ENCODE measurements around the gene NTN4. TPM values are rescaled to one million over a fixed set of nuclear protein-coding genes. Genes with fewer than 3 reads are reported as not detected.
"Not testable (repeated sequence)": the region's sequence is repeated elsewhere in the genome, so short reads cannot be mapped to it uniquely, and the experiment has no call there.

NTN4 gene
- total and polyA plus RNA-seq, 5 experiments from 2014 or later = not detected

- POLR2A ChIA-PET = no interaction called here
These were observed 157.4 kb downstream of the NTN4 start for GRCh38 chr12:95633049-95633731.

GRCh38 chr12:95630496-95630895, 160.1 kb downstream of the NTN4 start:
- Mint-ChIP-seq H3K9me3 (no peaks in the 10 kb centered on the region), H3K27me3 (no peaks in the 10 kb centered on the region), H3K36me3 (no peaks in the 10 kb centered on the region), H3K4me3 (no peak overlapping the region), H3K4me1 (peaks cover 0 to 6% (median 1%) of the 10 kb centered on the region in 4 donors), H3K27ac (no peak overlapping the region)
- ATAC-seq = no peak
- POLR2A ChIA-PET = no interaction called here
- no peak for DNase-seq

More at GRCh38 chr12:95633049-95633731, 157.4 kb downstream of the NTN4 start:
- H3K36me3 Mint-ChIP-seq = no peaks in the 10 kb centered on the region
- H3K4me3 Mint-ChIP-seq = no peak overlapping the region
- no peak overlapping the region for H3K27ac Mint-ChIP-seq
- no peaks in the 10 kb centered on the region for H3K27me3 Mint-ChIP-seq
- ATAC-seq = no peak
- H3K9me3 Mint-ChIP-seq = peaks cover 0 to 4% (median 0%) of the 10 kb centered on the region in 9 donors
- no peak for DNase-seq
- H3K4me1 Mint-ChIP-seq = peaks cover 0 to 6% (median 2%) of the 10 kb centered on the region in 4 donors

- H3K9me3 Mint-ChIP-seq = no peaks in the 10 kb centered on the region
- no peak for DNase-seq
- POLR2A ChIA-PET = no interaction called here
- peaks cover 0 to 2% (median 0%) of the 10 kb centered on the region in 4 donors for H3K4me1 Mint-ChIP-seq
- no peak overlapping the region for H3K4me3 Mint-ChIP-seq
- H3K27me3 Mint-ChIP-seq = no peaks in the 10 kb centered on the region
- H3K27ac Mint-ChIP-seq = no peak overlapping the region
- no peak for ATAC-seq
- no peaks in the 10 kb centered on the region for H3K36me3 Mint-ChIP-seq
These were observed 161.2 kb downstream of the NTN4 start for GRCh38 chr12:95629392-95629791.

GRCh38 chr12:95626854-95627253, 163.7 kb downstream of the NTN4 start:
- Mint-ChIP-seq H3K27ac (no peak overlapping the region), H3K9me3 (no peaks in the 10 kb centered on the region), H3K4me1 (peaks cover 0 to 4% (median 0%) of the 10 kb centered on the region in 4 donors), H3K4me3 (no peak overlapping the region), H3K36me3 (no peaks in the 10 kb centered on the region), H3K27me3 (no peaks in the 10 kb centered on the region)
- DNase-seq (no peak), ATAC-seq (no peak)
- POLR2A ChIA-PET = no interaction called here

- POLR2A ChIA-PET = no interaction called here
- DNase-seq (no peak), ATAC-seq (no peak)
- Mint-ChIP-seq H3K27me3 (peaks cover 0 to 1% (median 0%) of the 10 kb centered on the region in 5 donors), H3K4me1 (peaks cover 0 to 2% (median 0%) of the 10 kb centered on the region in 4 donors), H3K36me3 (no peaks in the 10 kb centered on the region), H3K4me3 (no peak overlapping the region), H3K9me3 (no peaks in the 10 kb centered on the region), H3K27ac (no peak overlapping the region)
These were observed 165.6 kb downstream of the NTN4 start for GRCh38 chr12:95625012-95625411.

GRCh38 chr12:95624589-95624988, 166.0 kb downstream of the NTN4 start:
- ATAC-seq (no peak), DNase-seq (no peak)
- Mint-ChIP-seq H3K9me3 (no peaks in the 10 kb centered on the region), H3K4me1 (peaks cover 0 to 2% (median 0%) of the 10 kb centered on the region in 4 donors), H3K36me3 (no peaks in the 10 kb centered on the region), H3K27ac (peak overlapping the region in 1 of 10 donors; percentile 15), H3K27me3 (peaks cover 0 to 4% (median 0%) of the 10 kb centered on the region in 5 donors), H3K4me3 (no peak overlapping the region)
- POLR2A ChIA-PET = no interaction called here

GRCh38 chr12:95623554-95624170, 166.9 kb downstream of the NTN4 start:
- Mint-ChIP-seq H3K4me1 (peaks cover 0 to 2% (median 0%) of the 10 kb centered on the region in 4 donors), H3K27ac (no peak overlapping the region), H3K4me3 (no peak overlapping the region), H3K27me3 (peaks cover 0 to 4% (median 0%) of the 10 kb centered on the region in 5 donors), H3K36me3 (no peaks in the 10 kb centered on the region), H3K9me3 (no peaks in the 10 kb centered on the region)
- DNase-seq (no peak), ATAC-seq (no peak)
- POLR2A ChIA-PET = no interaction called here

- POLR2A ChIA-PET = no interaction called here
- Mint-ChIP-seq H3K36me3 (no peaks in the 10 kb centered on the region), H3K27ac (peak overlapping the region in 1 of 10 donors; percentile 17), H3K27me3 (peaks cover 0 to 6% (median 0%) of the 10 kb centered on the region in 5 donors), H3K9me3 (no peaks in the 10 kb centered on the region), H3K4me3 (no peak overlapping the region), H3K4me1 (peaks cover 0 to 2% (median 0%) of the 10 kb centered on the region in 4 donors)
- DNase-seq (no peak), ATAC-seq (no peak)
These were observed 167.7 kb downstream of the NTN4 start for GRCh38 chr12:95622879-95623278.

GRCh38 chr12:95621725-95622124, 168.8 kb downstream of the NTN4 start:
- ATAC-seq (no peak), DNase-seq (no peak)
- H3K9me3 Mint-ChIP-seq = no peaks in the 10 kb centered on the region
- H3K27ac Mint-ChIP-seq = no peak overlapping the region
- POLR2A ChIA-PET = no interaction called here
- H3K4me1 Mint-ChIP-seq = peaks cover 0 to 2% (median 0%) of the 10 kb centered on the region in 4 donors
- no peak overlapping the region for H3K4me3 Mint-ChIP-seq
- peaks cover 0 to 6% (median 0%) of the 10 kb centered on the region in 5 donors for H3K27me3 Mint-ChIP-seq
- no peaks in the 10 kb centered on the region for H3K36me3 Mint-ChIP-seq

- no peaks in the 10 kb centered on the region for H3K9me3 Mint-ChIP-seq
- ATAC-seq = no peak
- no peak overlapping the region for H3K4me3 Mint-ChIP-seq
- H3K27me3 Mint-ChIP-seq = peaks cover 0 to 6% (median 0%) of the 10 kb centered on the region in 5 donors
- H3K36me3 Mint-ChIP-seq = no peaks in the 10 kb centered on the region
- POLR2A ChIA-PET = no interaction called here
- peaks cover 0 to 5% (median 1%) of the 10 kb centered on the region in 4 donors for H3K4me1 Mint-ChIP-seq
- no peak for DNase-seq
- H3K27ac Mint-ChIP-seq = no peak overlapping the region
These were observed 170.4 kb downstream of the NTN4 start for GRCh38 chr12:95620171-95620570.

GRCh38 chr12:95616470-95616869, 174.1 kb downstream of the NTN4 start:
- H3K36me3 Mint-ChIP-seq, H3K4me1 Mint-ChIP-seq, H3K27me3 Mint-ChIP-seq, H3K4me3 Mint-ChIP-seq, DNase-seq, POLR2A ChIA-PET, H3K9me3 Mint-ChIP-seq, H3K27ac Mint-ChIP-seq, ATAC-seq: not testable (repeated sequence)

GRCh38 chr12:95615749-95616148, 174.8 kb downstream of the NTN4 start:
- no peaks in the 10 kb centered on the region for H3K9me3 Mint-ChIP-seq
- peaks cover 0 to 6% (median 0%) of the 10 kb centered on the region in 5 donors for H3K27me3 Mint-ChIP-seq
- no peak overlapping the region for H3K4me3 Mint-ChIP-seq
- H3K36me3 Mint-ChIP-seq = peaks cover 0 to 3% (median 1%) of the 10 kb centered on the region in 3 donors
- DNase-seq (no peak), ATAC-seq (no peak)
- peaks cover 0 to 5% (median 0%) of the 10 kb centered on the region in 4 donors for H3K4me1 Mint-ChIP-seq
- H3K27ac Mint-ChIP-seq = peak overlapping the region in 1 of 10 donors; percentile 51
- POLR2A ChIA-PET = interaction anchor here (0.7 kb wide), 1 partner anchor 43 kb away, joined by 7 read pairs; no protein-coding TSS in a partner anchor

GRCh38 chr12:95614390-95614982, 176.1 kb downstream of the NTN4 start:
- peaks cover 0 to 3% (median 1%) of the 10 kb centered on the region in 3 donors for H3K36me3 Mint-ChIP-seq
- POLR2A ChIA-PET = no interaction called here
- H3K4me3 Mint-ChIP-seq = no peak overlapping the region
- no peak for ATAC-seq
- no peak for DNase-seq
- H3K9me3 Mint-ChIP-seq = no peaks in the 10 kb centered on the region
- peaks cover 0 to 5% (median 0%) of the 10 kb centered on the region in 4 donors for H3K4me1 Mint-ChIP-seq
- H3K27me3 Mint-ChIP-seq = peaks cover 0 to 4% (median 0%) of the 10 kb centered on the region in 5 donors
- no peak overlapping the region for H3K27ac Mint-ChIP-seq
